Hepatocyte (in vitro differentiated cells): ENCODE measurements around the gene SCGN.

Experiments used
- CTCF ChIP-seq: fragments of 200-600 bp; sonication (generic); IDR thresholded peaks from 2 replicates; pipeline ENCODE4 v1.5.1; 2016; ENCODE audit warnings: antibody characterized with exemption, mild to moderate bottlenecking; ENCODE audit not compliant: poor library complexity
- EZH2 ChIP-seq: fragments of 200-600 bp; sonication (generic); IDR thresholded peaks from 2 replicates; pipeline ENCODE4 v1.6.1; 2016; ENCODE audit warnings: antibody characterized with exemption, mild to moderate bottlenecking, borderline replicate concordance

- TF ChIP-seq EZH2 (no peak), CTCF (no peak)
These were observed 18.2 kb downstream of the SCGN start for GRCh38 chr6:25670208-25670607.
